Stimulated activated CD8-positive, alpha-beta memory T cell treated with anti-CD3 and anti-CD28 coated beads, Interleukin-4, amount 100 ng/mL, for 1 hour (primary cell): ENCODE results near the gene PHF19.

Experiments used
- DNase-seq, 2 donors: peaks; one replicate each; pipeline ENCODE4 v3.0.0-alpha.2; 2020; ENCODE audit warnings: low read depth in 2 of 2, low spot score in 1 of 2

Gene PHF19

DNA sequence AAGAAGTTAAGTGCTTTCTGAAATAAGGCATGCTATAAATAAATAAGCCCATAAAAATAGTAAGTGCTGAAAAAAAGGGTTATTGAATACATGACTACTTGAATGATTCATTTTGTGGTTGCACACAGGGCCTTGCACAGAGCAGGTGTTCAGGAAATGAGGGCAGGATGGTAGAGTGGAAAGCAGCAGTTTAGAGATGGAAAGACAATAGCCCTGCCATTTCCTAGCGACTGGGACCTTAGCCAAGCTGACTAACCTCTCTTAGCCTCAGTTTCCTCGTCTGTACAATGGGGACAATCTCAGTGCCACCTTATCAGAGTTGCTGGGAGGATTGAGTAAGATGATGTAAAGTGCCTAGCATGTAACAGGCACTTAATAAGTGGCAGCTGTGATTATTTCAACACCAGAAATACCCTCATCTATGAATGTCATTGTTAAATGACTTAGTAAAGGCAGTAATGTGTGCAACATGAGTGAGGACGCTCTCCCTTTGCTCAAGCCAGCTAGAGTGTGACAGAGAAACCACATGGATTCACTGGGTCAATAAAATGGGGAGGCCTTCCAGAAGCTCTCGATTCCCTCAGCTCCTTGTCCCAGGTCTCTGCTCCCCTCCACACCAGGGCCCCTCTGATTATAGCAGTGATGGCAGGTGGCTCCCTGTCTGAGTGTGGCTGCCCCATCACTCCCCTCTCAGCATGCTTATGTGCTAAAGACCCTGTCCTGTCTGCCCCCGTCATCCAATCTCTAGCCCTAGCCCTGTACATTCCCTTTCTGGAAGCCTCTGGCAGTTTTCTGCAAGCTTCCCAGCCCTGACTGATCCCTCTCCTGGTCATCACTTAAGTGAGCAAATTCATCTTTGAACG, 16.0 kb upstream of the PHF19 start:
- DNase-seq = no peak

DNA sequence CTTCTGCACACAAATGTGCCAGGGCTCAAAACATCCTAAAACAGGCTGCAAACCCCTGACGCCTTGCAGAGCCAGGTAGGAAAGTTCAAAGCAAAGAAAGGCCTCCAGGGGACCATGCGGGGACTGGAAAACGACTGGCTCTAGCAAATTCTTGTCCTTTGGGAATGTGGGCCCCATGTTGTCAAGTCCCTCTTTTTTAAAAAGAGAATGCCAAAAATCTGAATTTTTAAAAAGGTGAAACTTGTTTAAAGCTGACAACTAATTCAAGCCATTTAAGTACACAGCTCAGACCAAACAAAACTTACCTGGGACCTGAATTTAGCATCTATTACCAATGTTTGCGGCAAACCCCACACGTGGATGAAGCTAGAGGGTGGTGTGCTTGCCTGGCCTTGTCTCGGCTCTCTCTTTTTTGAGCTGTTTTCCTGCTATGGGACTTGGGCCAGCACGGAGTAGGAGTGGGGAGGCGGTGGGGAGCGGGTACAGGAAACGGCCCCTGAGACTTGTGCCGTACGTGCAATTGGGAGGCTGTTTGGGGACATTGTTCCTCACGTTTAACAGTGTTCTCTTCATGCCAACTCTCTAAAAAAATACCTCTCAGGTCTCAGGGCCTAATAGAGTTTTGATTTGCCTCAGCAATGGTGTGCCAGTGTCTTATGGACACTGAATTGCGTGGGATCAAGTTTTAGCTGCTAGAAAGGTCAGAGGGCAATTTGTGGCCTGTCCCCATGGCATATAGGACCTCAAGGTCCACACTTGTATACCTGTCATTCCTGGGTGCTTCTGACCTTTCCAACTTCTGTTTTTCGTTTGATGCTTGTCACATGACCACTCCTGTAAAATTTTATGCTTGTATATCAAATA, 15.1 kb upstream of the PHF19 start:
- DNase-seq = no peak

DNA sequence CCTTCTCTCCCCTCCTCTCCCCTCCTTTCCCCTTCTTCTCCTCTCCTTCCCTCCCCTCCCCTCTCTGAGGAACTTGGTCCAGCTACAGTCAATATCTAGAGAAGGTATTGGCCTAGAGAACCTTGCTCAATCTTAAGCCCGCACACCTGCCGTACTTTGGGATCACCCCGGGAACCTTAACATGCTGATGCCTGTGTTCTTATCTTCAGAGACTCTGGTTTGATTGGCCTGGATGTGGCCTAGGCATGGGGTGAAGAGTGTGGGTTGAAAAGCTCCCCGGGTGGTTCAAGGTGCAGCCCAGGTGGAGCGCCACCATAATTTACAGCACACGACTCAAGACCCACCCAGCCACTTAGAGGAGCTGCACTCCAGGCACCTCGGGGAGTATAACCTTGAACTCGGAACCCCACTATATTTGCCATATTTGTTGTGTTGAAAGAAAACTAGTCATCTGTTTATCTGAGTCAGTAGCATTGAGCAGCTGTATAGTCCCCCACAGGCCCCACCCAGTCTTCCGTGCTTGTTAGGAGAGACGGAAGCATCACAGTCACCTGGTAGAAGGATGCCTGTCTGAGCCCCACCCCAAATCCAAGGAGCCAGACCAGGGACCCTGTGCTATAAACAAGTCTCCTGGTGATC, 14.4 kb upstream of the PHF19 start:
- DNase-seq = no peak

DNA sequence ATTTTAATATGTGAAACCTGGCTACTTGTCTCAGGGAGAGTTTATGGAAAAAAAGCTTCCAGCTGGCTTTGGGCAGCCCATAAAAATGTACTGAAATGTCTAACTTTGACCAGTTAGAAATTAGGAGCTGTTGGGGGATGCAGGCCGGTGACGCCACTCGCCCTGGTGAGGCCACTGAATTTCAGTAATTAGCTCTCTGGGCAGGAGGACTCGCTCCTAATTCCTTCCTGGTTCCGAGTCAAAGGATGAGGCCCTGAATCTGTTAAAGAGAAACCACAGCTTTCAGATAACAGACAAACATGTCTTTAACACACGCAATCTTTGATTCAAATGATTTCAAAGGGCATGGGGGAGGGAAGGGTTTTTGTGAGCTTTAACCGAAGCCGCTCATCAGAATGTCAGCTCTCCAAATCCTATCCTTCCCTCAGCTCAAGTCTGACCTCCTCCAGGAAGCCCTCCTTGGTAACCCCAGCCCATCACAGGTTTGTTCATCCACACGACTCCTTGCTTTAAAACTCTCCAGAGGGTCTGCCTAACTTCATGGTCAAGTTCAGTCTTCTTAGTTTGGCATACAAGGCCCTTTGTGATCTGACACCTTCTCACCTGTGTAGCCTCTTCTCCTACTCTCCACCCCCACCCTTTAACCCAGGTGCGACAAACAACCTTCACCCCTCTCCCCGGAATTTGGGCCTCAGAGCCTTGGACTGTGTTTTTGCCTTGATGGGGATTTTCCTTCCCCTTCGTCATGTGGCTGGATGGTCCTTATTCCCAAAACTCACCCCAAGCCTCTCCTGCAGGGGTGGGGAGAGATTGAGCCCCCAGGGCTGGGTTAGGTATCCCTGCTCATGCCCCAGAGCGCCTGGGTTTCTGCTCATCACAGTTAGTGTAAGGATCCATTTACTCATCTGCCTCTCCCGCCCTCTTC, 13.6 kb upstream of the PHF19 start:
- DNase-seq = no peak

DNA sequence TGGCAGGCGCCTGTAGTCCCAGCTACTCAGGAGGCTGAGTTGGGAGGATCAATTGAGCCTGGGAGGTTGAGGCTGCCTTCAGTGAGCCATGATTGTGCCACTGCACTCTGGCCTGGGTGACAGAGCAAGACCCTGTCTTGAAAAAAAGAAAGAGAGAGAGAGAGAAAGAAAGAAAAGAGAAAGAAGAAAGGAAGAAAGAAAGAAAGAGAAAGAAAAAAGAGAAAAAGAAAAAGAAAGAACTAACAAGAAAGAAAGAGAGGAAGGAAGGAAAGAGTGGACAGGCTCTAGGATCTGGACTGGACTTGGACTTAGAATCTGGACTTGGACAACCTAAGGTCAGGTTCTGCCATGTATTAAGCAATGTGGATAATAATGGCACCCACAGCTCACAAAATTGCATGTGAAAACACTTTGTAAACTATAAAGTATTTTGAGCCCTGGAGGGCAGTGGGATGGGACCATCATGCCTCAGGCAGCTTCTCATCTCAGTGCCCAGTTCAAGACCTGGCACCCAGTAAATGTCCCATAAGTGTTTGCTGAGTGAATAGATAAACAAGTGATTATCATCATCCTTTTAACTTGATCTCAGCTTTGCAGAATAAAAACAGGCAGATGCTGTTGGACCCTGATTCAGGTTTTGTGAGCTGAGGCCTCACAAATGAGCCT, 12.8 kb upstream of the PHF19 start:
- no peak for DNase-seq

DNA sequence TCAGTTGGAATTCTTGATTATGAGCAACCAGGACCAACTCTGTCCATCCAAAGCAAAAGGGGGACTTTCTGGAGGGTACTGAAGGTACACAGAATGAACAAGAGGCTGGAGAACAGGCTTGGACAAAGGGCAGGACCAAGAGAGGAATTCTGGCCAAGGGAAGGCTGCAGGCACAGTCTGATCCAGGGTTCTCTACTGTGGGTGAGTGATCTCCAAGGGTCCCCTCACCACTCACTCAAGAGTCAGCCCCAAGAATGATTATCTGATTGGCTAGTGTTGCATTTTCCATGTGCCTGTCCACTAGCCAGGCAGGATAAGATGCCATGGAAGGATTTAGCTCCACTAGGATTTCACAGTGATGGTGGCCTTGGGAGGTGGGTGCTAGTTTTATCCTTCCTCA, 11.6 kb upstream of the PHF19 start:
- no peak for DNase-seq

DNA sequence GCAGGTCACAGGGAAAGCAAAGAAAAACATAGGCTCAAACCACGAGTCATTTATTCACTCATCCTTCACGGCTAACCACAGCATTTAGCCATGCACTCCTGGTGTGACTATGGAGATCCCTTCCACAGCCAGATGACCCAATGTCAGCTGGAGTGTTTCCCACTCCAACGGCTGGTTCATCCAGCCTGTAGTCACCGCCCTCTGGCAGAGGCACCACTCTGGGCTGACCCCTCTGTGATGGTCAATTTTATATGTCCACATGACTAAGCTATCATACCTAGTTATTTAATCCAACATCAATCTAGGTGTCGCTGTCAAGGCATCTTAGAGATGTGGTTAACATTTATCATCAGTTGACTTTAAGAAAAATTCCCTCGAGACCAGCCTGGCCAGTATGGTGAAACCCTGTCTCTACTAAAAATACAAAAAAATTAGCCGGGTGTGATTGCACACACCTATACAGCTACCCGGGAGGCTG, 9.5 kb upstream of the PHF19 start:
- DNase-seq = no peak

DNA sequence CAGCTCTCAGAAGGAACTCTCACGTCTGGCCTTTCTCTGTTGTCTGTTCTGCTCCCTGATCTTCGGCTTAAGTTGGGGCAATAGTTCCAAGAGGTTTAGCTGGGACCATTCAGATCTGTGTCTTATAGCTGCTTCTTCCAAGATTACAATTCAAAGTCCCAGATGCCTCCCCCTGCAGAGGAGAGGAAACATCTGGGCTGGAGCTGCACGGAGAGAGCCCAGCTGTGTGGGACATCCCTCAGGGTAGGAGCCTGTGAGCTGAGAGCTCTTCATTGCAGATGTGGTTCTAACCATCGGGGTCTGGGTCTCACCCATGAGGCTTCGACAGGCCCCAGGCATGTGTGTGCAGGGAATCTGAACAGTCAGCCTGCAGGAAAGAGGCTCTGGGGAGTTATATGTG, 9.0 kb upstream of the PHF19 start:
- DNase-seq = no peak

DNA sequence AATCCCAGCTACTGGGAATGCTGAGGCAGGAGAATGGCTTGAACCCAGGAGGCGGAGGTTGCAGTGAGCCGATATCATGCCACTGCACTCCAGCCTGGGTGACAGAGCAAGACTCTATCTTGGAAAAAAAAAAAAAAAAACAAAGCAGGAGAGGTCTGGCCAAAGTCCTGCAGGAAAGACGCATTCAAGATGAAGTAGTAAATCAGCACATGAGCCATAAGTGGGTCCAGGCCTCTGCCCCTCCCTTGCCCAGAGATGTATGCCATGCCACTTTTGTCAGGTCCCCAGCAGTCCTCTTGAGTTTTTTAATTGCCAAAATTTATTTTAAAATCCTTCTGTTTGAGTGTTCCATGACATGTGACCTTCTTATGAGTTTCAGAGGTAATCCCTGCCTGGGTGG, 8.5 kb upstream of the PHF19 start:
- DNase-seq = no peak

DNA sequence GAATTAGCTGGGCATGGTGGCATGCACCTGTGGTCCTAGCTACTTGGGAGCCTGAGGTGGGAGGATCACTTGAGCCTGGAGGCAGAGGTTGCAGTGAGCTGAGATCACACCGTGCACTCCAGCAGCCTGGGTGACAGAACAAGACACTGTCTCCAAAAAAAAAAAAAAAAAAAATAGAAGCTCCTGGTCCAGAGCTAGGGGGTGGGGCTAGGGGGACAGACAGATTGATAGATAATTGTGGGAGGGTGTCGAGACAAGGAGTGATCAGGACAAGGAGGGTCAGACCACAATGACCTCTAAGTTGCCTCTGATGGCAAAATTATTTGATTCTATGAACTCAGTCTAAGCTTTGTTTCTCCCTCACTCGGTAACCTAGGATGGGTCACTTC, 6.6 kb upstream of the PHF19 start:
- DNase-seq = no peak

DNA sequence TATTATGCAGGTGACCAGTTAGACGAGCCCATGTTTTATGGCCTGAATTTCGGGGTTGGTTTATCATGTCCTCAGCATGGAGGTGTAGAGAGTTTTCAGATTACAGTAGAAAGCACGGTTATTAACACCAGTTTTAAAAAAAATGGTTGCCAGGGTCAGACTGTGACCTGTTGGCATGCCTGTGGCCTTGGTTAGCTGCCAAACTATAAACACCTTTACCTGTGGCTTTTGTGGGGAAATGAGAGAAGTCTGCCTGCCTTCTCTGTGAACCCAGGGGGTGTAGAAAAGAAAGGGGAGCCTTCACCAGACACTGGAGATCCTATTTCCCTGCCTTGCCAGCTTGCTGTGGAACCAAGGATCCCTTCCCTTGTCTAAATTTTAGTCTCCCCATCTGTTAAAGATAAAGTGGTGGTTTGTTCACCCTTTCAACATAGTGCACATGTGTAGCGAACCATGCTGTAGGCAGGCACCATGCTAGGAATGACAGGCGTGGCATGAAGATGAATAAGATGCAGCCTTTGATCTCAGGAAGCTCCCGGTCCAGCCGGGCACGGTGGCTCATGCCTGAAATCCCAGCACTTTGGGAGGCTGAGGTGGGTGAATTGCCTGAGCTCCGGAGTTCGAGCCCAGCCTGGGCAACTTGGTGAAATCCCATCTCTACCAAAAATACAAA, 6.1 kb upstream of the PHF19 start:
- no peak for DNase-seq

DNA sequence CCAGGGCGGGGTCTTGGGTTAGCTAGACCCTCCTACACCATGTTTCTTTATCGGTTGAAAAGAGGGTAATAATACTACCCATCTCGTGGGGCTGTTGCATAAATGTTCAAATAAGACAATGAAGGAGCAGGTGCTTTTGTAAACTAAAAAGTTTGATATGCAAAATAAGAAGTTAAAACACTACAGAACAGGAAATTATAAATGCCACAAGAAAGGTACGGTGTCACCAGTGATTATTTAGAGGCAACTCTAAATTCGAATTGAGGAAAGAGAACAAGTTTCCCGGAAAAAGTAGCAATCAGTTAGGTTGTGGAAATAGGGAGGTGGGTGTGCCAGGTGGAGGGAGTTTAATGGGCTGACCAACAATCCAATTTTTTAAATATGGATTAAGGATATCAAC, 2.5 kb upstream of the PHF19 start:
- DNase-seq = no peak

DNA sequence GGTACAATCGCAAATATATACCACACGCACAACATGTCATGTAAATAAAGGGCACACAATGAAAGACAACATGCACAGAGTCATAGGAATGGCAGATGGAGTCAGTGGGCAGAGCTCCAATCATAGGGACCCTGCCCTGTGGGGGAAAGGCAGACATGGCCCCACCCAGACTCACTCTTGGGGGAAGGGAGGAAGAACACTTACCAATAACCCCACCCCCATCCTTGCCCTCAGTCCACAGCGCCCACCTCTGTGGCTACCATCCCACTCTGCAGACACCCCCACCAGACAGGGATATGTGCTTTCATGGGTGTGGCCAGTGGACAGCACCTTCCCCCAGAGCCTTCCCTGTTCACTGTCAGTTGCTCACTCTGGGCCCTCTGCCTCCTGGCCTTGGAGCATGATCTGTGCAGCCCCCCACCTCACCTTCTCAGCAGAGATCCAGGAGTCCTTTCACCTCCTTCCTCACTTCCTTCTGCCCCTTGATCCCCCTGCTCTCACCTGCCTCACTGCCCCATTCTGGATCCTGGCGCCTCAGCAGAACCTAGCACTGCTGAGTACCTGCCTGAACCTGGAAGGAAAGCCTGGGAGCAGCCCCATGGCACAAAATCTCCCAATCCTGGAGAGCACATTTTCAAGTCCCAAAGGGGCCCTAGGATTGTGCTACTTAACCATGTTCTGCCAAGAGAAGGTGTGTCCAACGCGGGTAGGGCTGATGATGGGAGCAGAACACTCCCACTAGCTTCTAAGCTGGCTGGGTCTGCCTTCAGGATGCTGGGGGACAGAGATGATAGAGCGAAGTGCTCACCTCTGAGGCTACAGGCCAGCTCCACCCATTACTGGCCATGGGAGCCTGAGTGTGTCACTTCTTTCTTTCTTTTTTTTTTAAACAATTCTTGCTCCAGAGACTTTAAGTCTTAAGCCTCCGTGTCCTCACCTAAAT, 1.5 kb upstream of the PHF19 start:
- DNase-seq = no peak

DNA sequence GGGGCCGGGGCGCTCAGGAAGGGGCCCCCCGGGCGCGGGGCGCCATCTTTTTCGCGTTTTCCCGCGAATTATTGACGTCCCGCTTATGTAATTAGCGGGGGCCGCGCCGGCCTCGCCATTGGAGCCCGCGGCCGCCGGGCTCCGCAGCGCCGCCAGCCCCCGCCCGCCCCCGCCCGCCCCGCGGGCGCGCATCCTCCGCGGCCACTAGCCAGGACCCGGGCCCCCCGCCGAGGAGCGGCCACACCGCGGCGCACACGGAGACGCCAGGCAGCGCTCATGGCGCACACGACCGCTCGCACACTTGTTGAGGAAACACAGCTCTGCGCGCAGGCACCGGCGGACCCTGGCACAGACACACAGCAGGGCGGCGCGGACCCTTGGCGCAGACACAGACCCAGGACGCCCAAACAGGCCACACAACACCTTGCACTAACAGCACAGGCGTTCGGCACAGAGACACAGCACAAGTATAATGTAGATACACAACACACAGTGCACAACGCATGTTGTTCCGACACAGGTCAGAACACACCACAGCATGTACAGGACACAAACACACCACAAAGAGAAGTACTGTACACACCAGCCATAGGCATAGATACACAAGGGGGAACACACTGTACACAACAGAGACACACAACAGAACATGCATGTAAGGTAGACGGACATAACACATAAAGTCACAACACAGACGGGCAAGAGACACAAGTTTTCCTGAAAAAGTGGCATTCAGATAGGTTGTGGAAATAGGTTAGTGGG, 467 bp upstream of the PHF19 start:
- DNase-seq = no peak

DNA sequence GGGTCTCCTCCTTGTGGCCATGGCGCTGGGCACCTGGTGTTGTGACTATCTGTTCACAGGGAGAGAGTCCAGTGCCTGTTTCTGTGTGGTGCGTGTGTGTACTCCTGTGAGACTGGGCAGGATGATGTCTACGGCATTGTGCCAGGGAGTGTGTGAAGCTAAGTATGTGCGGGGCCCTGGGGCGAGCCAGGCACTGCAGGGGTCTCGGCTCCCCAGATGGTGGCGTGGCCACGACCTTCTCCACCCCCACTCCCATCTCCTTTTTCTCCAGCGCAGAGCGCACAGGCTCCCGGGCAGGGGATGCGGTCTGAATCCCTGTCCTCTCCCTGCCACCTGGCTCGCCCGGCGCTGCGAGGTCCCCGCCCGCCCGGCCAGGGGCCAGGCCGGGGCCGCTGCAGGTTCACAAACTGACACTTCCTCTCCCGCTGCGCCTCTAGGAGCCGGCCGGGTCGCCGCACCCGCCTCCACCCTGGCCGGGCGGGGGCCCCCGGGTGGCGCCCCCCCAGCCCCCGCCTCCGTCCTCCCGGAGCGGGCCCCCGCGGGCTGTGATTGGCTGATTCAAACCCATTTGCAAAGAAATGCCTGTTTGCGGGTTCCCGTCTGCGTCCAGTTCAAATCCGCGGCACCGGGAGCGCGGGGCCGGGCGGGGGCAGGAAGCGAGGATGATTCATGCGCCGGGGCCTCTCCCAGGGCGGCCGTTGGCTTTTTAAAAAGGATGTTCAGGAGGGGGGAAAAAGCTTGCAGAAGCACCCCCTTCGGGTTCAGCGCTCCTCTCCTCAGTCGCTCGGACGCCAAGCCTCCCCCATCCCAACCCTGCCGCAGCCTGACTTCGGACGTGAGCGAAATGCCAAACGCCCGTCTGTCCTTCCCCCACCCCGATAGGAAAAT, 790 bp downstream of the PHF19 start:
- DNase-seq = peak; percentile 55 to 59

DNA sequence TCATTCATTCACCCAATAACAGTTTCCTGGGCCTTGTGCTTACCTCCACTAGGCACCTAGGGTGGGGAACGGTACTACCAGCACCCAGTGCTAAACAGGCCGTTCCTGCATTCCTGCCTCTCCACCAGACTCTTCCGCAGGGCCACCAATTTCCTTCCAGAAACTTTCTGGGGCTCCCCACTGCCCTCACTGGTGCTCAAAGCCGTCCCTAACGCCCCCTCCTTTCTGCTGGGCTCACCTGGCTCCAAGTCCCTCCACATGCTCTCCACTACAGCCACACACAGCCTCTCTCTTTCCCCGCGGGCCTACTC, 1.4 kb downstream of the PHF19 start:
- no peak for DNase-seq

DNA sequence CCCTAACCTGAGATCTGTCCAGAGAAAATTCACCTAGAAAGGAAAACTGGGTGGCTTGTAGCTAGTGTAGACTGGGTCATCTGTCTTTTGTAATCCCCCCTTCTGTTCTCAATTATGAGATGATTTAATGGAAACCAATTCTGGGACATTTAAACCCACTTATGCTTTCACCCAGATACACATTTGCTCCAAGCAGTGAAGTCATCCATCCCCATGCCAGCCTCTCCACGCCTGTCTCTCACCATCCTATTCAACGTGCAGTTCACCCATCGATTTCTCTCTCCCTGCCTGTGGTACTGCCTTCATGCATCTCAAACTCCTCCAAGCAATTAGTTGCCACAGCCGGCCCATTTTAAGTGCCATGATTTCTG, 1.8 kb downstream of the PHF19 start:
- DNase-seq = no peak
